Trophoblast cell (in vitro differentiated cells and primary cell): Measurements from ENCODE around the gene C1orf159.

Experiments used
- DNase-seq, 2 donors: peaks; one replicate each; pipeline ENCODE4 v3.0.0-alpha.2; 2016
- H2AFZ ChIP-seq: 2 replicates; pipeline ENCODE4 v1.6.1; 2013; ENCODE audit warnings: low read length, moderate library complexity, mild to moderate bottlenecking; ENCODE audit not compliant: insufficient read depth, poor library complexity
- H2AK5ac ChIP-seq: 2 replicates; pipeline ENCODE4 v1.6.1; 2013; ENCODE audit warnings: mild to moderate bottlenecking, low read length
- H2BK120ac ChIP-seq: 2 replicates; pipeline ENCODE4 v1.6.1; 2013; ENCODE audit warnings: low read length, mild to moderate bottlenecking, moderate library complexity; ENCODE audit not compliant: insufficient read depth, poor library complexity
- H2BK12ac ChIP-seq: 2 replicates; pipeline ENCODE4 v1.6.1; 2013; ENCODE audit warnings: mild to moderate bottlenecking, low read length, moderate library complexity
- H2BK5ac ChIP-seq: 2 replicates; pipeline ENCODE4 v1.6.1; 2013; ENCODE audit warnings: low read length, low read depth, moderate library complexity, mild to moderate bottlenecking; ENCODE audit not compliant: poor library complexity
- H3K14ac ChIP-seq: 2 replicates; pipeline ENCODE4 v1.6.1; 2013; ENCODE audit warnings: mild to moderate bottlenecking, low read length
- H3K18ac ChIP-seq: 2 replicates; pipeline ENCODE4 v1.6.1; 2013; ENCODE audit warnings: mild to moderate bottlenecking, low read length
- H3K23ac ChIP-seq: 2 replicates; pipeline ENCODE4 v1.6.1; 2013; ENCODE audit warnings: low read length
- H3K27ac ChIP-seq: 2 replicates; pipeline ENCODE4 v1.5.1; 2013; ENCODE audit warnings: low read depth, mild to moderate bottlenecking, inconsistent platforms, low read length, moderate library complexity
- H3K27me3 ChIP-seq: 2 replicates; pipeline ENCODE4 v1.6.1; 2013; ENCODE audit warnings: inconsistent platforms, mild to moderate bottlenecking, low read length, moderate library complexity; ENCODE audit not compliant: insufficient read depth
- H3K36me3 ChIP-seq, 2 experiments: 1 replicate in 1 of 2; 2 replicates in 1 of 2; pipeline ENCODE4 v1.6.1; 2013; ENCODE audit warnings: low read length in 2 of 2, mild to moderate bottlenecking in 2 of 2, moderate library complexity in 1 of 2; ENCODE audit not compliant: insufficient read depth in 2 of 2, control insufficient read depth in 1 of 2
- H3K4ac ChIP-seq: 2 replicates; pipeline ENCODE4 v1.6.1; 2013; ENCODE audit warnings: low read depth, mild to moderate bottlenecking, low read length, moderate library complexity
- H3K4me1 ChIP-seq, 2 experiments: 1 replicate in 1 of 2; 2 replicates in 1 of 2; pipeline ENCODE4 v1.6.1; 2013; ENCODE audit warnings: low read length in 2 of 2, mild to moderate bottlenecking in 2 of 2, moderate library complexity in 1 of 2; ENCODE audit not compliant: insufficient read depth in 2 of 2, control insufficient read depth in 1 of 2
- H3K4me2 ChIP-seq: 2 replicates; pipeline ENCODE4 v1.6.1; 2013; ENCODE audit warnings: inconsistent platforms, mild to moderate bottlenecking, low read length, moderate library complexity
- H3K4me3 ChIP-seq: 2 replicates; pipeline ENCODE4 v1.5.1; 2013; ENCODE audit warnings: mild to moderate bottlenecking, low read depth, low read length, inconsistent platforms
- H3K79me1 ChIP-seq: one replicate; pipeline ENCODE4 v1.6.1; 2013; ENCODE audit warnings: low read length
- H3K79me2 ChIP-seq: 2 replicates; pipeline ENCODE4 v1.6.1; 2013; ENCODE audit warnings: low read length, mild to moderate bottlenecking; ENCODE audit not compliant: control insufficient read depth, insufficient read depth, poor library complexity
- H3K9ac ChIP-seq: 2 replicates; pipeline ENCODE4 v1.6.1; 2013; ENCODE audit warnings: mild to moderate bottlenecking, low read length
- H3K9me3 ChIP-seq: 2 replicates; pipeline ENCODE4 v1.6.1; 2013; ENCODE audit warnings: low read depth, mild to moderate bottlenecking, control low read depth, inconsistent platforms, low read length; ENCODE audit not compliant: insufficient read depth
- H4K12ac ChIP-seq: 2 replicates; pipeline ENCODE4 v1.6.1; 2013; ENCODE audit warnings: low read depth, mild to moderate bottlenecking, low read length, moderate library complexity
- H4K8ac ChIP-seq: 2 replicates; pipeline ENCODE4 v1.6.1; 2013; ENCODE audit warnings: low read depth, mild to moderate bottlenecking, low read length, moderate library complexity
- H4K91ac ChIP-seq: one replicate; pipeline ENCODE4 v1.6.1; 2013; ENCODE audit warnings: low read depth, mild to moderate bottlenecking, low read length, moderate library complexity
- WGBS: extraction: QIAGEN DNeasy Blood & Tissue Kit; methylation state at CpG from one replicate; pipeline ENCODE4 v1.1.7; 2013; ENCODE audit warnings: missing lambda C conversion rate; ENCODE audit not compliant: insufficient read length, insufficient coverage; ENCODE audit errors: extremely low coverage; 5-methylcytosine and 5-hydroxymethylcytosine counted together

Gene C1orf159

GRCh38 chr1:1130206-1131120 lies 14.6 kb upstream of the C1orf159 start:
- Histone ChIP-seq H4K8ac (no peak overlapping the region), H2AK5ac (no peak overlapping the region), H2AFZ (no peak overlapping the region), H3K36me3 (no peaks in the 10 kb centered on the region), H3K27me3 (no peaks in the 10 kb centered on the region), H3K4ac (no peak overlapping the region), H3K4me3 (peak overlapping the region; percentile 16), H3K9ac (no peak overlapping the region), H2BK120ac (no peak overlapping the region), H3K4me2 (no peak overlapping the region), H2BK5ac (no peak overlapping the region), H3K9me3 (peaks cover 9% of the 10 kb centered on the region), H3K4me1 (peaks cover 9 to 10% of the 10 kb centered on the region in 2 experiments), H2BK12ac (no peak overlapping the region), H3K79me2 (peaks cover 1% of the 10 kb centered on the region), H4K12ac (no peak overlapping the region), H4K91ac (no peak overlapping the region), H3K18ac (no peak overlapping the region), H3K14ac (no peak overlapping the region), H3K27ac (no peak overlapping the region), H3K23ac (no peak overlapping the region), H3K79me1 (peaks cover 2% of the 10 kb centered on the region)
- DNase-seq: peak; percentile 79 to 86
- no CpG with 5 or more reads among the region's 43 CpGs for WGBS

GRCh38 chr1:1129381-1129821 lies 13.5 kb upstream of the C1orf159 start:
- H3K27me3 ChIP-seq: no peaks in the 10 kb centered on the region
- no CpG with 5 or more reads among the region's 19 CpGs for WGBS
- H2BK12ac ChIP-seq: no peak overlapping the region
- peaks cover 6% of the 10 kb centered on the region for H3K9me3 ChIP-seq
- no peak overlapping the region for H4K12ac ChIP-seq
- no peaks in the 10 kb centered on the region for H3K36me3 ChIP-seq
- H3K4ac ChIP-seq: no peak overlapping the region
- no peak overlapping the region for H3K23ac ChIP-seq
- peaks cover 8 to 9% of the 10 kb centered on the region in 2 experiments for H3K4me1 ChIP-seq
- H2AK5ac ChIP-seq: no peak overlapping the region
- no peak overlapping the region for H2BK120ac ChIP-seq
- H2BK5ac ChIP-seq: no peak overlapping the region
- H3K79me1 ChIP-seq: peaks cover 2% of the 10 kb centered on the region
- no peak overlapping the region for H3K27ac ChIP-seq
- peak overlapping the region; percentile 31 for H3K4me3 ChIP-seq
- no peak overlapping the region for H3K18ac ChIP-seq
- no peak overlapping the region for H3K9ac ChIP-seq
- H3K14ac ChIP-seq: no peak overlapping the region
- H4K91ac ChIP-seq: no peak overlapping the region
- no peak overlapping the region for H3K4me2 ChIP-seq
- no peak overlapping the region for H2AFZ ChIP-seq
- peaks cover 1% of the 10 kb centered on the region for H3K79me2 ChIP-seq
- DNase-seq: no peak
- no peak overlapping the region for H4K8ac ChIP-seq

GRCh38 chr1:1128454-1129139 lies 12.7 kb upstream of the C1orf159 start:
- no peak overlapping the region for H4K91ac ChIP-seq
- H3K18ac ChIP-seq: no peak overlapping the region
- WGBS: no CpG with 5 or more reads among the region's 32 CpGs
- H2BK120ac ChIP-seq: no peak overlapping the region
- no peak overlapping the region for H3K27ac ChIP-seq
- DNase-seq: peak; percentile 95 to 96
- H3K9ac ChIP-seq: no peak overlapping the region
- H3K23ac ChIP-seq: no peak overlapping the region
- no peaks in the 10 kb centered on the region for H3K36me3 ChIP-seq
- H4K8ac ChIP-seq: no peak overlapping the region
- no peak overlapping the region for H2BK12ac ChIP-seq
- peaks cover 1% of the 10 kb centered on the region for H3K79me2 ChIP-seq
- H3K4ac ChIP-seq: no peak overlapping the region
- peaks cover 2% of the 10 kb centered on the region for H3K79me1 ChIP-seq
- H3K14ac ChIP-seq: no peak overlapping the region
- H3K4me2 ChIP-seq: no peak overlapping the region
- H3K9me3 ChIP-seq: peaks cover 14% of the 10 kb centered on the region
- H2BK5ac ChIP-seq: no peak overlapping the region
- H3K4me3 ChIP-seq: no peak overlapping the region
- no peak overlapping the region for H2AFZ ChIP-seq
- no peak overlapping the region for H4K12ac ChIP-seq
- peaks cover 8 to 9% of the 10 kb centered on the region in 2 experiments for H3K4me1 ChIP-seq
- no peaks in the 10 kb centered on the region for H3K27me3 ChIP-seq
- no peak overlapping the region for H2AK5ac ChIP-seq

- WGBS: no CpG with 5 or more reads among the region's 45 CpGs
- no peak overlapping the region for H4K12ac ChIP-seq
- H3K23ac ChIP-seq: no peak overlapping the region
- H3K9me3 ChIP-seq: peaks cover 21% of the 10 kb centered on the region
- no peak overlapping the region for H3K27ac ChIP-seq
- no peak overlapping the region for H2AFZ ChIP-seq
- no peak overlapping the region for H2AK5ac ChIP-seq
- peaks cover 2% of the 10 kb centered on the region for H3K79me1 ChIP-seq
- no peaks in the 10 kb centered on the region for H3K27me3 ChIP-seq
- H3K4ac ChIP-seq: no peak overlapping the region
- peaks cover 1% of the 10 kb centered on the region for H3K79me2 ChIP-seq
- no peak overlapping the region for H3K14ac ChIP-seq
- H2BK12ac ChIP-seq: no peak overlapping the region
- H4K8ac ChIP-seq: no peak overlapping the region
- H3K18ac ChIP-seq: no peak overlapping the region
- no peak overlapping the region for H3K4me3 ChIP-seq
- H3K4me1 ChIP-seq: peaks cover 7 to 13% of the 10 kb centered on the region in 2 experiments
- no peak overlapping the region for H2BK120ac ChIP-seq
- no peaks in the 10 kb centered on the region for H3K36me3 ChIP-seq
- H4K91ac ChIP-seq: no peak overlapping the region
- DNase-seq: no peak
- H3K4me2 ChIP-seq: no peak overlapping the region
- H2BK5ac ChIP-seq: no peak overlapping the region
- H3K9ac ChIP-seq: no peak overlapping the region
These were observed 11.9 kb upstream of the C1orf159 start for GRCh38 chr1:1127551-1128451.
